Adipocyte (in vitro differentiated cells): ENCODE data around the gene PSAT1.
A peak's percentile ranks its signal among the peaks of the same experiment; 100 is the strongest.

ENCODE experiments used
- DNase-seq: peaks from one replicate; pipeline ENCODE4 v3.0.0-alpha.2; 2015; ENCODE audit warnings: low read depth
- H3K27me3 ChIP-seq: replicated peaks from 2 replicates; pipeline ENCODE4 v1.7.0; 2013; ENCODE audit warnings: mild to moderate bottlenecking, low read length, moderate library complexity; ENCODE audit not compliant: control insufficient read depth, insufficient read depth
- H3K36me3 ChIP-seq: 2 replicates; pipeline ENCODE4 v1.7.0; 2013; ENCODE audit warnings: low read length, mild to moderate bottlenecking, moderate library complexity; ENCODE audit not compliant: control insufficient read depth, insufficient read depth, severe bottlenecking
- H3K4me1 ChIP-seq: 2 replicates; pipeline ENCODE4 v1.7.0; 2013; ENCODE audit warnings: mild to moderate bottlenecking, low read length, moderate library complexity; ENCODE audit not compliant: control insufficient read depth, insufficient read depth
- H3K4me3 ChIP-seq: 2 replicates; pipeline ENCODE4 v1.7.0; 2013; ENCODE audit warnings: mild to moderate bottlenecking, low read length, moderate library complexity
- H3K9ac ChIP-seq: 2 replicates; pipeline ENCODE4 v1.7.0; 2013; ENCODE audit warnings: mild to moderate bottlenecking, low read length, moderate library complexity
- H3K9me3 ChIP-seq: 2 replicates; pipeline ENCODE4 v1.7.0; 2013; ENCODE audit warnings: mild to moderate bottlenecking, low read length, moderate library complexity; ENCODE audit not compliant: control insufficient read depth

The PSAT1 gene

GRCh38 chr9:78296893-78297671 is at the start of gene PSAT1:
Gene PSAT1 (plus strand): TSS chr9:78297125. CDS start chr9:78297211, 86 bp downstream.
- peak within 1 kb of the TSS; percentile 90 for H3K4me3 ChIP-seq
- peak; percentile 99 for DNase-seq
- peaks cover 25% of the 10 kb centered on the region for H3K36me3 ChIP-seq
- peaks cover 9% of the 10 kb centered on the region for H3K27me3 ChIP-seq
- H3K4me1 ChIP-seq: peaks cover 18% of the 10 kb centered on the region
- H3K9ac ChIP-seq: peak within 1 kb of the TSS; percentile 86
- H3K9me3 ChIP-seq: no peaks in the 10 kb centered on the region

GRCh38 chr9:78248635-78249034 is 48.3 kb upstream of the PSAT1 start:
- no peaks in the 10 kb centered on the region for H3K27me3 ChIP-seq
- DNase-seq: no peak
- H3K4me1 ChIP-seq: peaks cover 10% of the 10 kb centered on the region
- no peak overlapping the region for H3K4me3 ChIP-seq
- H3K9me3 ChIP-seq: no peaks in the 10 kb centered on the region
- peaks cover 14% of the 10 kb centered on the region for H3K36me3 ChIP-seq
- no peak overlapping the region for H3K9ac ChIP-seq

- no peak for DNase-seq
Observed at GRCh38 chr9:78249542-78249941, 47.4 kb upstream of the PSAT1 start.

GRCh38 chr9:78252616-78253015 is 44.3 kb upstream of the PSAT1 start:
- peaks cover 3% of the 10 kb centered on the region for H3K36me3 ChIP-seq
- H3K4me3 ChIP-seq: no peak overlapping the region
- no peaks in the 10 kb centered on the region for H3K27me3 ChIP-seq
- peaks cover 13% of the 10 kb centered on the region for H3K4me1 ChIP-seq
- no peak for DNase-seq
- no peaks in the 10 kb centered on the region for H3K9me3 ChIP-seq
- no peak overlapping the region for H3K9ac ChIP-seq

More at GRCh38 chr9:78249542-78249941, 47.4 kb upstream of the PSAT1 start:
- Histone ChIP-seq H3K4me1 (peaks cover 13% of the 10 kb centered on the region), H3K36me3 (peaks cover 11% of the 10 kb centered on the region), H3K4me3 (no peak overlapping the region), H3K9me3 (no peaks in the 10 kb centered on the region), H3K9ac (no peak overlapping the region), H3K27me3 (no peaks in the 10 kb centered on the region)

- peaks cover 3% of the 10 kb centered on the region for H3K36me3 ChIP-seq
- no peak overlapping the region for H3K4me3 ChIP-seq
- H3K4me1 ChIP-seq: peaks cover 13% of the 10 kb centered on the region
- no peak overlapping the region for H3K9ac ChIP-seq
- H3K27me3 ChIP-seq: no peaks in the 10 kb centered on the region
- H3K9me3 ChIP-seq: no peaks in the 10 kb centered on the region
- no peak for DNase-seq
Observed at GRCh38 chr9:78253285-78253684, 43.6 kb upstream of the PSAT1 start.

DNA sequence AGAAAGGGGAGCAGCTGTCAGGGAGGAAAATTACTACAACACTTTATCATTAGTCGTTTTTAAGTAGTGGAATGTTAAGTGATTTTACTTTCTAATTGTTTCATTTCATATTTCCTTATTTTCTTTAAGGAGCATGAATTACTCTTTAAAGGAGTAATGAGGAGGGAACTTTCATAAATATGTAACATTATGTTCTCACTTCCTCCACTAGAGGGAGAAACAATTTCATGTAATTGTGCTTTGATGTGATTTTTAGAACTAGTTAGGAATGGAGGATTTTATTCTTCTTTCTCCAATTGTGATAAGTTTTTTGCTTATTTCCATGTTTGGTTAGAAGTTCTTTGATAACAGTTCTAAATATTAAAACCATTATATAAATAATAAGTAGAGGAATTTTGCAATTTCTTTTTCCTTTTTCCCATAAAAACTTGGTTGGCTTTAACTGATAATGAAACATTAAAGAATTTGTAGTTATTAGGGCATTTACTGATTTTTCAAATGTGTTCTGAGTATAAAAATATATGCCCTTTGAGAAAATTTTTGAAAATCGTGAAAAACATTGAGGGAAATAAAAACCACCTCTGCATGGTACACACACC is 35.4 kb upstream of the PSAT1 start:
- peak; percentile 83 for DNase-seq
- no peaks in the 10 kb centered on the region for H3K27me3 ChIP-seq
- peaks cover 13% of the 10 kb centered on the region for H3K36me3 ChIP-seq

GRCh38 chr9:78262655-78263054 is 34.3 kb upstream of the PSAT1 start:
- Histone ChIP-seq H3K9ac (no peak overlapping the region), H3K27me3 (no peaks in the 10 kb centered on the region), H3K4me3 (no peak overlapping the region), H3K4me1 (no peaks in the 10 kb centered on the region), H3K9me3 (no peaks in the 10 kb centered on the region), H3K36me3 (peaks cover 23% of the 10 kb centered on the region)
- DNase-seq: no peak

More for the DNA sequence above, 35.4 kb upstream of the PSAT1 start:
- Histone ChIP-seq H3K4me3 (no peak overlapping the region), H3K9me3 (no peaks in the 10 kb centered on the region), H3K9ac (no peak overlapping the region), H3K4me1 (no peaks in the 10 kb centered on the region)

DNA sequence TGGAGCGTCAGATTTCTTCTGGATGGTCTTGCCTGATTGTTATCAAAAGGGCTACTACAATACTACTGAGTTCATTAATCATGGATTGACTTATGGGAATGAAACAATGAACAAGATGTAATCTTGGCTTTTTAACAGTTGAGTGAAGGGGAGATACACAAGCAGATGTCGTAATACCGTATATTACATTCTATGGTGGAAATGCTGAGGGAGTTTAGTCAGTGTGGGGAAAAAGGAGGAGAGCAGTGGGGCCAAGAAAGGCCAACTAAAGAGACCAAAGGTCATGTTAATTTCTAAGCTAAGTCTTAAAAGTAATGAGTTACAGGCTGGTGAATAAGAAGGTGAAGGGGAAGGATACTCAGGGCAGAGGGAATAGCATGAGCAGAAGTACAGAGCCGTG is 29.0 kb upstream of the PSAT1 start:
- Histone ChIP-seq H3K9me3 (no peaks in the 10 kb centered on the region), H3K4me1 (no peaks in the 10 kb centered on the region), H3K27me3 (no peaks in the 10 kb centered on the region), H3K9ac (no peak overlapping the region), H3K4me3 (no peak overlapping the region), H3K36me3 (peaks cover 26% of the 10 kb centered on the region)
- no peak for DNase-seq

DNA sequence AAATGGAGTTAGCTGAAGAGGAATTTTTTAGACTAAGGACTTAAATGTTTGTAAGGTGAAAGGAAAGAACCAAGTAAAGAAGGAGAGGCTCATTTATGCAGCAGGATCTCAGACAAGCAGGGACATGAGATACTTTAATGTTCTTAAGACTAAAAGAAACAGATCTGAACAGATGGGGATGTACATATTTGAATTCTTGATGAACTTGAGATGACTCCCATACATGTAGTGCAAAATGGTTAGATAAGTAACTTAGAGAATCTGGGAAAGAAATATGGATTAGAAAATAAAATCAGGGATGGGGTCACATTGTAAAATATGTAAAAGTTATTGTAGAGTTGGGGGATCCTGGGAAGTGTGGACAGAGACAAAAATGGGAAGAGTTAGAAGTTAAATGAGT is 27.1 kb upstream of the PSAT1 start:
- H3K4me1 ChIP-seq: no peaks in the 10 kb centered on the region
- no peak for DNase-seq
- H3K9me3 ChIP-seq: no peaks in the 10 kb centered on the region
- no peak overlapping the region for H3K9ac ChIP-seq
- H3K4me3 ChIP-seq: no peak overlapping the region
- peaks cover 26% of the 10 kb centered on the region for H3K36me3 ChIP-seq
- H3K27me3 ChIP-seq: no peaks in the 10 kb centered on the region

DNA sequence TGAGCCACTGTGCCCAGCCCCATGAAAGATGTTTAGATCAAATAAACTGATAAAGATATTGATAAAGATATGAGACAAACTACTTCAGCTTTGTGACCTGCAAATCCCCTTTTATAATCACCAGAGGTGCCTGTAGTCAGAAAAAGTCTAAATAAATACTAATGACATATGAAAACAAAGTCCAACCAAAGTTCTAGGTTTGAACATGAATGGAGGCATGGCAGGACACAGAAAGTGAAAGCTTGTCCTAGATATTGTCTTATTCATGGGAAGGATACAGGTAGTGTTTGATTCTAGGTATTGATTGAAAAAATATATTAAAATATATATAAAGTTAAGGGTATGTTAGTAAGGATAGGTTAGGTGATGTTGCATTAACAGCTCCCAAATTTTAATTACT is 24.6 kb upstream of the PSAT1 start:
- Histone ChIP-seq H3K4me1 (no peaks in the 10 kb centered on the region), H3K4me3 (no peak overlapping the region), H3K9me3 (no peaks in the 10 kb centered on the region), H3K27me3 (no peaks in the 10 kb centered on the region), H3K9ac (no peak overlapping the region), H3K36me3 (peaks cover 6% of the 10 kb centered on the region)
- DNase-seq: no peak

DNA sequence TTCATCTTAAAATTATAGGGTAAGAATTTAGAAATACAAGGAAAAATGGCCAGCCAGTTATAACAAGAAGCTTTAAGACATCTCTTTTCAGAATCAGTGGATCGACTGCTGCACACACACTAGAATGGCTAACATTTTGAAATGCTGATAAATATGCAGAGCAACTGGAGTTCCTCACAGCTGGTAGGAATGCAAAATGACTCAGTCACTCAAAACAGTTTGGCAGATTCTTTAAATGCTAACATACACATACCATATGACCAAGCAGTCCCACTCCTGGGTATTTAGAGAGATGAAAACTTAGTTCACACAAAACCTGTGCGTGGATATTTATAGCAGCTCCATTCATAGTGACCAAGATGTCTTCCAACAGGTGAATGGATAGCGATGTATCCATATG is 23.2 kb upstream of the PSAT1 start:
- Histone ChIP-seq H3K36me3 (no peaks in the 10 kb centered on the region), H3K27me3 (no peaks in the 10 kb centered on the region), H3K4me3 (no peak overlapping the region), H3K9ac (no peak overlapping the region), H3K4me1 (peaks cover 14% of the 10 kb centered on the region), H3K9me3 (no peaks in the 10 kb centered on the region)
- DNase-seq: peak; percentile 64
